ENCODE results near the gene MT1A. TPM values are rescaled to one million over a fixed set of nuclear protein-coding genes. Genes with fewer than 3 reads are reported as not detected.

Gene MT1A
- total and polyA plus RNA-seq, 2 of the 8 experiments (the other 6 are each of a cell fraction or from before 2014, with no cell fraction given), result not detected

DNA sequence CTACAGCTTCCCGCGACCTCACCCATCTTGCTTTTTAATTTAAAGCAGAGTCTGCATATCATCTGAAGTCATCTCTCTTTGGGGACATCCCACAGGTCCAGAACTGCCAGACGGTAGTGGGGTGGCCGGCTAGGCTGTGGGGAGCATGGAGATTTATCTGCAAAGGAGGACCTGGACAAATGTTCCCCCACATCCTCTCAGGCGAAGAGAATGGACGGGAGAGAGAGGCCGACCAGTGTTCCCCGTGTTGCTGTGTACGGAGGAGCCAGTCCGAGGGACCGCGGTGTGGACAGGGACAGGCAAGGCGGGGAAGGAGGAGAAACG, 6.7 kb upstream of the MT1A start:
- POLR2A ChIA-PET (ENCODE audit: partially characterized antibody), result interaction anchor here (0.6 to 2.2 kb wide), 6 partner anchors 9 to 55 kb away, joined by 3 to 8 read pairs (median 3); partner anchors contain the start of genes MT1G and MT1H
- H4K91ac ChIP-seq (replicated peaks; ENCODE audit: insufficient read length, low read length), result no peak overlapping the region
- H2BK5ac ChIP-seq (ENCODE audit: low read depth, low read length), result no peak overlapping the region
- H2AFZ ChIP-seq (ENCODE audit: low read length), result no peak overlapping the region
- no peak overlapping the region for H3K23ac ChIP-seq (ENCODE audit: insufficient read length)
- FAIRE-seq (no peak), DNase-seq (ENCODE audit: low read depth in 1 of 2, low spot score in 2 of 2) (no peak)
- CTCF ChIA-PET (ENCODE audit: partially characterized antibody), result interaction anchor here (1.4 to 3.1 kb wide), 4 partner anchors 9 to 37 kb away, joined by 3 to 12 read pairs (median 6); no protein-coding TSS in a partner anchor
- peaks cover 88 to 98% (median 96%) of the 10 kb centered on the region in 4 experiments for H3K27me3 ChIP-seq (replicated peaks in 1 of 4; ENCODE audit: control insufficient read depth in 3 of 4, extremely low read depth in 1 of 4, insufficient read depth in 3 of 4, low read length in 3 of 4)
- H3K56ac ChIP-seq (replicated peaks; ENCODE audit: insufficient read length, low read depth, low read length), result no peak overlapping the region
- peak overlapping the region; percentile 68 to 72 for H3K4me2 ChIP-seq (ENCODE audit: insufficient read depth in 1 of 2, low read depth in 2 of 2, low read length in 2 of 2)
- H3K79me1 ChIP-seq (ENCODE audit: low read depth, low read length), result no peaks in the 10 kb centered on the region
- H3K9ac ChIP-seq (replicated peaks in 1 of 4; ENCODE audit: extremely low read depth in 1 of 4, low read depth in 3 of 4, low read length in 3 of 4), result no peak overlapping the region
- WGBS, 2 experiments (ENCODE audit: extremely low coverage in 1 of 2, insufficient coverage in 1 of 2, insufficient read length in 1 of 2, insufficient replicate concordance in 2 of 2, low coverage in 1 of 2, low lambda C conversion rate in 2 of 2, missing lambda C conversion rate in 1 of 2), result 8% methylated on average over 11 of the region's 14 CpGs; no CpG with 5 or more reads in 1 of the 2 experiments
- H3K79me2 ChIP-seq (ENCODE audit: control insufficient read depth in 1 of 2, insufficient read depth in 2 of 2, low read length in 2 of 2), result no peaks in the 10 kb centered on the region
- H4K20me1 ChIP-seq (replicated peaks in 1 of 2; ENCODE audit: control insufficient read depth in 1 of 2, insufficient read depth in 2 of 2, low read length in 2 of 2), result peaks cover 14 to 28% of the 10 kb centered on the region in 2 experiments
- no peak overlapping the region for H4K5ac ChIP-seq (ENCODE audit: insufficient read length, low read depth, low read length)
- H3K4me3 ChIP-seq (ENCODE audit: extremely low read depth in 1 of 4, insufficient read depth in 2 of 4, low read depth in 3 of 4, low read length in 4 of 4), result peak overlapping the region; percentile 22 to 56 (median 32); a peak in 4 of 8 replicates
- peaks cover 4% of the 10 kb centered on the region; the same call in 1 of the 2 replicates for H3K23me2 ChIP-seq (ENCODE audit: low read depth, low read length)
- H3K18ac ChIP-seq (ENCODE audit: extremely low read depth, low read length), result peak overlapping the region; percentile 62; the same call in 1 of the 2 replicates
- no peak overlapping the region for H3K27ac ChIP-seq (ENCODE audit: low read depth, low read length)
- no peak overlapping the region for H2BK120ac ChIP-seq (replicated peaks; ENCODE audit: low read depth, low read length)
- no peak overlapping the region for H3K14ac ChIP-seq (ENCODE audit: insufficient read length)
- TF ChIP-seq TAF1 (IDR thresholded peaks at IDR 0.05; ENCODE audit: low read depth, low read length) (no peak), SUZ12 (IDR thresholded peaks at IDR 0.05; ENCODE audit: low read length) (peak; percentile 87)
- H2AK5ac ChIP-seq (ENCODE audit: low read depth, low read length), result no peak overlapping the region
- no peaks in the 10 kb centered on the region for H3K9me3 ChIP-seq (ENCODE audit: insufficient read depth in 2 of 2, low read depth in 1 of 2, low read length in 1 of 2)
- no peak overlapping the region for H2BK15ac ChIP-seq (ENCODE audit: low read length)
- H3K4me1 ChIP-seq (replicated peaks in 1 of 4; ENCODE audit: control insufficient read depth in 3 of 4, insufficient read depth in 4 of 4, low read length in 3 of 4), result peaks cover 0 to 12% (median 6%) of the 10 kb centered on the region in 4 experiments; a peak in 6 of 7 replicates
- H4K8ac ChIP-seq (ENCODE audit: extremely low read depth, insufficient read depth, low read length), result no peak overlapping the region
- H3K4ac ChIP-seq (replicated peaks; ENCODE audit: insufficient read length, low read depth, low read length), result no peak overlapping the region
- no peak overlapping the region for H2BK20ac ChIP-seq (ENCODE audit: low read length)
- H2BK12ac ChIP-seq (ENCODE audit: low read depth, low read length), result no peak overlapping the region
- H3K36me3 ChIP-seq (ENCODE audit: control insufficient read depth in 2 of 4, insufficient read depth in 4 of 4, low read length in 3 of 4), result no peaks in the 10 kb centered on the region; a peak in 1 of 8 replicates

Data from H1 (cell line).